Hepatocyte (in vitro differentiated cells): ENCODE measurements around the gene RAP2C. TPM values are rescaled to one million over a fixed set of nuclear protein-coding genes. Genes with fewer than 3 reads are reported as not detected.
A peak's percentile ranks its signal among the peaks of the same experiment; 100 is the strongest.

Source experiments
- DNase-seq: peaks from one replicate; pipeline ENCODE4 v3.0.0-alpha.2; 2016; ENCODE audit warnings: low spot score
- H2AFZ ChIP-seq: fragments of 200-600 bp; sonication (generic); 2 replicates; pipeline ENCODE4 v1.6.0; 2016; ENCODE audit warnings: antibody characterized with exemption, mild to moderate bottlenecking
- H3K27ac ChIP-seq: fragments of 200-600 bp; sonication (generic); 2 replicates; pipeline ENCODE4 v1.5.1; 2016; ENCODE audit warnings: mild to moderate bottlenecking
- H3K27me3 ChIP-seq: fragments of 200-600 bp; sonication (generic); 2 replicates; pipeline ENCODE4 v1.6.1; 2016
- H3K36me3 ChIP-seq: fragments of 200-600 bp; sonication (generic); replicated peaks from 2 replicates; pipeline ENCODE4 v1.5.1; 2016; ENCODE audit warnings: low read depth; ENCODE audit not compliant: insufficient read depth
- H3K4me1 ChIP-seq: fragments of 200-600 bp; sonication (generic); 2 replicates; pipeline ENCODE4 v1.5.1; 2016; ENCODE audit warnings: mild to moderate bottlenecking, moderate library complexity; ENCODE audit not compliant: insufficient read depth
- H3K4me2 ChIP-seq: fragments of 200-600 bp; sonication (generic); 2 replicates; pipeline ENCODE4 v1.6.0; 2016
- H3K4me3 ChIP-seq: fragments of 200-600 bp; sonication (generic); 2 replicates; pipeline ENCODE4 v1.5.1; 2016; ENCODE audit warnings: mild to moderate bottlenecking
- H3K79me2 ChIP-seq: fragments of 200-600 bp; sonication (generic); 2 replicates; pipeline ENCODE4 v1.6.0; 2017; ENCODE audit warnings: mild to moderate bottlenecking
- H3K9me2 ChIP-seq: fragments of 200-600 bp; sonication (generic); replicated peaks from 2 replicates; pipeline ENCODE4 v1.6.0; 2017; ENCODE audit warnings: mild to moderate bottlenecking; ENCODE audit not compliant: insufficient read depth
- H3K9me3 ChIP-seq: fragments of 200-600 bp; sonication (generic); 2 replicates; pipeline ENCODE4 v1.5.1; 2016; ENCODE audit warnings: low read depth, mild to moderate bottlenecking
- H4K20me1 ChIP-seq: fragments of 200-600 bp; sonication (generic); 2 replicates; pipeline ENCODE4 v1.6.0; 2016; ENCODE audit warnings: mild to moderate bottlenecking; ENCODE audit not compliant: insufficient read depth, poor library complexity, severe bottlenecking
- CTCF ChIP-seq: fragments of 200-600 bp; sonication (generic); IDR thresholded peaks from 2 replicates; pipeline ENCODE4 v1.5.1; 2016; ENCODE audit warnings: antibody characterized with exemption, mild to moderate bottlenecking; ENCODE audit not compliant: poor library complexity
- EZH2 ChIP-seq: fragments of 200-600 bp; sonication (generic); IDR thresholded peaks from 2 replicates; pipeline ENCODE4 v1.6.1; 2016; ENCODE audit warnings: antibody characterized with exemption, mild to moderate bottlenecking, borderline replicate concordance
- EZH2phosphoT487 ChIP-seq: fragments of 200-600 bp; sonication (generic); IDR thresholded peaks from one replicate; pipeline ENCODE4 v1.6.1; 2018; ENCODE audit warnings: antibody characterized with exemption, mild to moderate bottlenecking, low read depth, moderate library complexity; ENCODE audit not compliant: unreplicated experiment, severe bottlenecking
- WGBS: methylation state at CpG from one replicate; pipeline ENCODE4 v1.1.6; 2016; ENCODE audit warnings: low lambda C conversion rate; ENCODE audit errors: missing lambda C conversion rate; 5-methylcytosine and 5-hydroxymethylcytosine counted together
- polyA plus RNA-seq: library from polyadenylated mRNA; unstranded; fragments of >200 nt; fragmentation: Nextera tagmentation; extraction: Ambion mirVana; gene quantifications from 2 replicates; pipeline ENCODE4 v1.2.1, GENCODE V29; 2016
- total RNA-seq: library from RNA; depleted of rRNA; stranded (reverse); fragments of >200 nt; gene quantifications from 2 replicates; pipeline ENCODE4 v1.2.3, GENCODE V29; 2014

Gene RAP2C
- total and polyA plus RNA-seq, 2 experiments from 2014 or later: 32.2 to 57.4 TPM

- no peaks in the 10 kb centered on the region for H3K9me3 ChIP-seq
- TF ChIP-seq EZH2 (no peak), CTCF (no peak), EZH2phosphoT487 (no peak)
- no peak overlapping the region for H3K4me3 ChIP-seq
- H4K20me1 ChIP-seq: peaks cover 9% of the 10 kb centered on the region
- H3K79me2 ChIP-seq: peaks cover 31% of the 10 kb centered on the region
- no peak overlapping the region for H3K27ac ChIP-seq
- H3K4me1 ChIP-seq: peaks cover 5% of the 10 kb centered on the region
- H3K4me2 ChIP-seq: no peak overlapping the region
- H3K36me3 ChIP-seq: no peaks in the 10 kb centered on the region
- no peaks in the 10 kb centered on the region for H3K27me3 ChIP-seq
- H3K9me2 ChIP-seq: no peaks in the 10 kb centered on the region
- DNase-seq: no peak
- H2AFZ ChIP-seq: no peak overlapping the region
Observed at GRCh38 chrX:132209527-132209926, 9.7 kb downstream of the RAP2C start.

- Histone ChIP-seq H3K4me3 (no peak overlapping the region), H4K20me1 (peaks cover 3% of the 10 kb centered on the region)
- 92% methylated on average over 1 of the region's 1 CpG for WGBS
Observed at GRCh38 chrX:132208422-132208821, 10.8 kb downstream of the RAP2C start.

GRCh38 chrX:132207996-132208395 lies 11.3 kb downstream of the RAP2C start:
- Histone ChIP-seq H3K9me3 (no peaks in the 10 kb centered on the region), H3K79me2 (peaks cover 16% of the 10 kb centered on the region), H3K9me2 (no peaks in the 10 kb centered on the region), H3K27ac (no peak overlapping the region), H3K4me1 (peaks cover 5% of the 10 kb centered on the region), H3K4me2 (peak overlapping the region; percentile 34), H4K20me1 (peaks cover 3% of the 10 kb centered on the region), H3K36me3 (no peaks in the 10 kb centered on the region), H3K27me3 (no peaks in the 10 kb centered on the region), H2AFZ (no peak overlapping the region), H3K4me3 (no peak overlapping the region)
- TF ChIP-seq EZH2: no peak
- no peak for DNase-seq
- 63% methylated on average over 2 of the region's 2 CpGs for WGBS

More at GRCh38 chrX:132208422-132208821, 10.8 kb downstream of the RAP2C start:
- Histone ChIP-seq H3K4me2 (no peak overlapping the region), H2AFZ (no peak overlapping the region), H3K36me3 (no peaks in the 10 kb centered on the region), H3K79me2 (peaks cover 20% of the 10 kb centered on the region), H3K9me2 (no peaks in the 10 kb centered on the region), H3K27ac (no peak overlapping the region), H3K27me3 (no peaks in the 10 kb centered on the region), H3K4me1 (peaks cover 5% of the 10 kb centered on the region), H3K9me3 (no peaks in the 10 kb centered on the region)
- DNase-seq: no peak
- TF ChIP-seq EZH2 (no peak), EZH2phosphoT487 (no peak), CTCF (no peak)

- H3K27me3 ChIP-seq: no peaks in the 10 kb centered on the region
- H3K9me2 ChIP-seq: no peaks in the 10 kb centered on the region
- WGBS: 48% methylated on average over 5 of the region's 5 CpGs
- DNase-seq: no peak
- H3K4me3 ChIP-seq: no peak overlapping the region
- H4K20me1 ChIP-seq: peaks cover 3% of the 10 kb centered on the region
- H3K36me3 ChIP-seq: no peaks in the 10 kb centered on the region
- TF ChIP-seq EZH2: no peak
- no peak for TF ChIP-seq CTCF
- TF ChIP-seq EZH2phosphoT487: no peak
- peaks cover 5% of the 10 kb centered on the region for H3K79me2 ChIP-seq
- H2AFZ ChIP-seq: no peak overlapping the region
- peak overlapping the region; percentile 18 for H3K4me2 ChIP-seq
- H3K4me1 ChIP-seq: peaks cover 5% of the 10 kb centered on the region
- no peak overlapping the region for H3K27ac ChIP-seq
- H3K9me3 ChIP-seq: no peaks in the 10 kb centered on the region
Observed at GRCh38 chrX:132206259-132206658, 13.0 kb downstream of the RAP2C start.
